DMS79 (cell line): Measurements from ENCODE around the gene BHLHE23.
"Not testable (repeated sequence)": the region's sequence is repeated elsewhere in the genome, so short reads cannot be mapped to it uniquely, and the experiment has no call there.

Experiments used
- DNase-seq: peaks from one replicate; lab custom pipeline; 2025; lab: John Stamatoyannopoulos, UW

BHLHE23 gene

DNA sequence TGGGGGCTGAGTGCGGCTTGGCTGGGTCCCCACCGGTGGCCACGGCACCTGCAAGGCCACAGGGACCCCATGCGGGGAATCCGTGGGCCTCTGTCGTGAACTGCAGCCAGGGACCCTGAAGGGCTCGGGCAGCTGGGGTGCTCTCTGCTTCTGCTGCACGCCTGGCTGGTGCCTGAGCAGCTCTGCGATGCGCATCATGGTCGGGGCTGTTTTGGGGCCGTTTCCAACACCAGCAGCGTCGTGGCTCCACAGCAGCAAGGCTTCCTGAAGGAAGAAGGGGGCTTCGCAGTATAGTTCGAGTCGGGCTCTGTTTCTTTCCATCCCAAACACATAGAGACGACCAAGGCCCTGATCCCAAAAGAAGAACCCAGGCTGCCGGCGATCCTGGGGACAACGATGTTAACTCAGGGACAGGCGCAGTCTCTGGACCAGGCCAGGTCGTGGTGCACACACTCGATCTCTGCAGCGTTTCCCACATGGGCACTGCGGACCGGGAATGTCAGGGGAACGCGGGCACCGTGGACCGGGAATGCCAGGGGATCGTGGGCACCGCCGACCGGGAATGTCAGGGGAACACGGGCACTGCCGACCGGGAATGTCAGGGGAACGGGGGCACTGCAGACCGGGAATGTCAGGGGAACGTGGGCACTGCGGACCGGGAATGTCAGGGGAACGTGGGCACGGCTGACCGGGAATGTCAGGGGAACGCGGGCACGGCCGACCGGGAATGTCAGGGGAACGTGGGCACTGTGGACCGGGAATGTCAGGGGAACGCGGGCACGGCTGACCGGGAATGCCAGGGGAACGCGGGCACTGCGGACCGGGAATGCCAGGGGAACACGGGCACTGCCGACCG is 36.8 kb upstream of the BHLHE23 start:
- no peak for DNase-seq

DNA sequence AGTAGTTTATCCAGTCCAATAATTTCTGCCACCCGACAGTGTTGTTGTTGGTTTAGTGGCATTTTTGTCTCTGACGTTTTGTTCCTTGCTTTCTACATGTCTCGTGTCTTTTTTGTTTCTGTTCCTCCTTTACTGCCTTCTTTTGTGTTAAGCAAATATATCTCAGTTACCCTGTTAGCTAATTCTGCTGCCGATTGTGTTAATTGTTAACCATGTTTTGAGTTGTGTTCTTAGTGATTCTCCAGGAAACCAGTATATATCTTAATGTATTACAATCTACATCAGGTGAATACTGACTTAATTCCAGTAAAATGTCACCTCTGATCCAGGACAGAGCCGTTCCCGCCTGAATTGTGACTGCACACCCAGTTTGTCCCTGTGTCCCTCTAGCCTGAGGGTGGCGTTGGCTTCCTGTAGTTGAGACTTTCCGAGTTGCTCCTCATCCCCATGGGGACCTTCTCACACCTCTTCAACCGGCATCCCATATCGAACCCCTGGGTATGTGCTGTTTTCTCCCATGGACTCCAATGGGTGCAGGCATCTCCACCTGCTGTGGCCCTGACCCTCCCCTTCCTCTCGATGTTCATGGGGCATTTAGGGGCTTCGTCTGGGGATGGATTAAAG is 35.8 kb upstream of the BHLHE23 start:
- no peak for DNase-seq

GRCh38 chr20:63041776-63042175 is 35.0 kb upstream of the BHLHE23 start:
- no peak for DNase-seq

GRCh38 chr20:63037669-63038268 is 31.0 kb upstream of the BHLHE23 start:
- DNase-seq, result no peak

DNA sequence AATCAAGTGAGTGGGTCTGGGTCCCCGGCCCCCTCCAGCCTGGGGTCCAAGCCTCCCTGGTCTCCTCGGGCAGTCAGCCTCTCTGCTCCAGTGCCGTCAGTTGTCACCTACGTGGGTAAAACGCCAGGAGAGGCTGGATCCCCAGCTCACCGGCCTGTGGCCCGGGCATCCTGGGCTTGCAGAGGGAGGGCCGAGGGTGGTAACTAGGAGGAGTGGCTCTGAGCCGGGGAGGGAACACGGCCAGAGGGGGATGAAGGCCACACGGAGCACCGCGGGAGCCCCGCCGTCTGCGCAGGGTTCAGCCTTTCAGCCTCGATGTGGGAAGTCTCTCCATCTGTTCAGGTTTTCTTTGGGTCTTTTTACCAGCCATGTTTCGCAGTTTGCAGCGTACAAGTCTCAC is 29.5 kb upstream of the BHLHE23 start:
- no peak for DNase-seq

DNA sequence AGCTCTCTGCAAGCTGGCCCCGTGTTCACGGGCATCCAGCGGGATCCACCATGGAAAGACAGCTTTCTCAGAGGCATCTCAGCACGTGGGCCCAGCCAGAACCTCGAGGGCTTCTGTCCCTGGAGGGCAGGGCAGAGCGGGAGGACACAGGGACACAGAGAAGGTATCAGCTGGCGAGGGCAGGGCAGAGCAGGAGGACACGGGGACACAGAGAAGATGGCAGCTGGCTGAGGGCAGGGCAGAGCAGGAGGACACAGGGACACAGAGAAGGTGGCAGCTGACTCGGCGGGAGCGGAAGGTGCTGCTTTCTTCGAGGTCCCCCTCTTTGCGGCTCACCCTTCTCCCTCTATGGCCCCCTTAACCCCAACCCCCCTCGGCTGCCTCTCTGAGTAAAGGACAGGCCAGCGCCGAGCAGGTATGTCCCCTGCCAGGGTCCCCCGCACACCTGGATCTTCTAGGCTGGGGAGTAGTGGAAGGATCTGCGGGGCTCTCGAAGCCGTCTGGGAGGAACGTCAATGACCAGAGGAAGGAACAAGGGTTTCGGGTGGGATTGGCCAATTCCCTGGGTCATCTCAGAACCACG is 28.9 kb upstream of the BHLHE23 start:
- no peak for DNase-seq

GRCh38 chr20:63034710-63035602 is 28.2 kb upstream of the BHLHE23 start:
- not testable (repeated sequence) for DNase-seq

- no peak for DNase-seq
Measured at GRCh38 chr20:63033794-63034709, 27.3 kb upstream of the BHLHE23 start.

- DNase-seq, result no peak
Measured at GRCh38 chr20:63032861-63033793, 26.4 kb upstream of the BHLHE23 start.

DNA sequence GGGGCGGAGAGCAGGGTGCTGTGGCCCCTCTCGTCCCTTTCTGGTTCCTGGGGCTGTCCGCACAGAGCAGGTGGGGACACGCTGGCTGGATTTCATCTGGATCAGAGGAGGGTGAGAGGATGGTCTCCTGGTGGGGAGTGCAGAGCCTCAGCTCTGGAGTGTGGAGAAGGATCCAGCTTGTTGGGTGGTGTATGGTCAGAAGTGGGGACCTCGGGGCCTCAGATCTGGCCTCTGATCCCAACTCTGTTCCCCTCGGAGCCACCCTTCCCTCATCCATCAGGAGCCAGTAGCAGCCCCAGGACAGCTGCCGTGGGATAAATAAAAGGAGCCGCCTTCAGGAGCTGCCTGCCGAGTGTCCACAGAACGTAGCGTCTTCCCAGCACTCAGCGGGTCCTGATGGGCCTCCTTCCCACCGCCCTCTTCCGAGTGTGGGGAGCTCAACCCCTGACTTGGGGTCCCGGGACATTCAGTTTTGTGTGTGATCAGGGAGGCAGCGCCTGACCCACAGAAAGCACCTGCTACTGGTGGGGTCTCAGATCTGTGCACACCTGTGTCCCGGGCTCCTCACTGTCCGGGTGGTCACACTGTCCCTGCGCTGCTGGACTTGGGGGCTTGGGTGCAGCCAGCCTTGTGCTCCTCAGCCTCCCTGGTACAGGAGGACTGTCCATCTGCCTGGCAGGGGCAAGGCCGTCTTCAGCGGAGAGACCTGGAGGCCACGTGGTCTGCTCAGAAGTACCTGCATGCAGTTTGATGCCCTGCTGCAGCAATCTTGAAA is 25.4 kb upstream of the BHLHE23 start:
- DNase-seq, result no peak

GRCh38 chr20:63031251-63032014 is 24.7 kb upstream of the BHLHE23 start:
- DNase-seq, result no peak

DNA sequence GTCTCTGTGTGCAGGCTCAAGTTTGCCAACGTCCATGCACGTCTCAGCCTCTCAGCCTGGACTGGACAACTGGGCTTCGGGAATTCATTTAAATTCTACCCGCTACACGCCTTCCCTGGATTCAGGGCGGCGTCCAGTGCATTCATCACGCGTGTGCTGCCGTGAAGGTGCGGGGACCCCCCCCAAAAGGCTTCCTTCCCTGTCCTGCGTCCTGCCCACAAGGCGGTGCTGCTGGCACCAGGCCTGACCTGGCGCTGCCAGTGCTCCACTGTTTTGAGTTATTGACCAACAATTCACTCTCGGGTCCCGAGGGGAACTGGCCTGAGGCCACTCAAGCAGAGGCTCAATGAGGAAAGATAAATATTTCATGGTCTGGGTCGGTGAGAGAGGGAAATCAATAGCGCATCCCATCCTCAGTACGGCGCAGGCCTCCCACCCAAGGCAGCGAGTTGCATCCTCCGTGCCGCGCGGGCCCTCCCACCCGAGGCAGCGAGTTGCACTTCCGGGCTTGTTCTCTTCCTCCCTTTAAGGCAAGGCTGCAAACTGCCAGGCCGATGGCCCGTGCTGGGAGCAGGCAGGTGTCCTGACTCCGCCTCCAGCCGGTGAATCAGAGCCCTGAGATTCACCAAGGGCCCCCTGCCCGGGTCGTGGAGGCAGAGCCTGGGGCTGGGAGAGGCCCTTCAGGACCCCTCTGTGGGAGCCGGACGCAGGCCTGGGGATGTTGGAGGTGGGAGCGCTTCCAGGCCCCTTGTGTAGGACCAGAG is 22.8 kb upstream of the BHLHE23 start:
- DNase-seq, result peak; percentile 4

- peak; percentile 7 for DNase-seq
Measured at GRCh38 chr20:63028461-63028921, 21.7 kb upstream of the BHLHE23 start.

- peak; percentile 62 for DNase-seq
Measured at GRCh38 chr20:63027922-63028389, 21.2 kb upstream of the BHLHE23 start.

DNA sequence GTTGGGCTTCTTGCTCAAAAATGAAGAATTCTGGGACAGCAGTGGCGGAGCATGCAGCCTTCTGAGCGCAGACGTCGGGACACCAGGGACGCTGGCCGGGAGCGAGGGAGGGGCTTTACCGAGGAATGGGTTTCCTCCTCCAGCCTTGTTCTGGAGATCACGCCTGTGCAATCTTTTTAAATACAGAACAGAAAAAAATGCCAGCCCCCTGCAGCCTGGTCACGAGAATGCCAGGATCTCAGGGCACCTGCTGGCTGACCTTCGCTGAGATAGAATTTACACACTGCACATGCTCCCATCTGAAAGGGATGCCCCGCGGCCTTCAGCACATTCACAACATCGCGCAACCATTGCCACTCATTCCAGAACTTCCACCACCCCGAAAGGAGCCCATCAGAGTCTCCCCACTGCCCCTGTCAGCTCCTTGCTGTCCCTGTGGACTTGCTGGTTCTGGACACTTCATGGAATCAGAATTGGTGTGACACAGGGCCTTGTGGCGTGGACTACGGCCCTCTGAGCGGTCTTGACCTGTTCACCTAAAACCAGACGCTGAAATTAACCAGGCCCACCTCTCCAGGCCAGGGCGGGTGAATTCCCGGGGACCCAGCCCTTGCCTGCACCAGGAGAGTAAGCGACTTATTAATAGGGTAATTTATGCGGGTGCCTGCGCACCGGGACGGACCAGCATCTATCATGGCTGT is 20.6 kb upstream of the BHLHE23 start:
- DNase-seq, result no peak

- DNase-seq, result no peak
Measured at GRCh38 chr20:63026582-63027165, 19.9 kb upstream of the BHLHE23 start.
